Neuron (in vitro differentiated cells): ENCODE measurements around the gene ZNF211.

Experiments used
- H2AFZ ChIP-seq: one replicate; pipeline ENCODE4 v1.6.1; 2013; ENCODE audit warnings: low read depth, mild to moderate bottlenecking, inconsistent platforms, low read length, moderate library complexity
- H3K27me3 ChIP-seq: one replicate; pipeline ENCODE4 v1.6.1; 2013; ENCODE audit warnings: low read length; ENCODE audit not compliant: insufficient read depth
- H3K36me3 ChIP-seq: one replicate; pipeline ENCODE4 v1.6.1; 2013; ENCODE audit warnings: low read length; ENCODE audit not compliant: insufficient read depth
- H3K4me1 ChIP-seq: one replicate; pipeline ENCODE4 v1.6.1; 2013; ENCODE audit warnings: low read length; ENCODE audit not compliant: insufficient read depth
- H3K4me3 ChIP-seq: 2 replicates; pipeline ENCODE4 v1.5.1; 2013; ENCODE audit warnings: mild to moderate bottlenecking, low read length, moderate library complexity
- H3K9me3 ChIP-seq: one replicate; pipeline ENCODE4 v1.6.1; 2013; ENCODE audit warnings: low read length

ZNF211 gene

DNA sequence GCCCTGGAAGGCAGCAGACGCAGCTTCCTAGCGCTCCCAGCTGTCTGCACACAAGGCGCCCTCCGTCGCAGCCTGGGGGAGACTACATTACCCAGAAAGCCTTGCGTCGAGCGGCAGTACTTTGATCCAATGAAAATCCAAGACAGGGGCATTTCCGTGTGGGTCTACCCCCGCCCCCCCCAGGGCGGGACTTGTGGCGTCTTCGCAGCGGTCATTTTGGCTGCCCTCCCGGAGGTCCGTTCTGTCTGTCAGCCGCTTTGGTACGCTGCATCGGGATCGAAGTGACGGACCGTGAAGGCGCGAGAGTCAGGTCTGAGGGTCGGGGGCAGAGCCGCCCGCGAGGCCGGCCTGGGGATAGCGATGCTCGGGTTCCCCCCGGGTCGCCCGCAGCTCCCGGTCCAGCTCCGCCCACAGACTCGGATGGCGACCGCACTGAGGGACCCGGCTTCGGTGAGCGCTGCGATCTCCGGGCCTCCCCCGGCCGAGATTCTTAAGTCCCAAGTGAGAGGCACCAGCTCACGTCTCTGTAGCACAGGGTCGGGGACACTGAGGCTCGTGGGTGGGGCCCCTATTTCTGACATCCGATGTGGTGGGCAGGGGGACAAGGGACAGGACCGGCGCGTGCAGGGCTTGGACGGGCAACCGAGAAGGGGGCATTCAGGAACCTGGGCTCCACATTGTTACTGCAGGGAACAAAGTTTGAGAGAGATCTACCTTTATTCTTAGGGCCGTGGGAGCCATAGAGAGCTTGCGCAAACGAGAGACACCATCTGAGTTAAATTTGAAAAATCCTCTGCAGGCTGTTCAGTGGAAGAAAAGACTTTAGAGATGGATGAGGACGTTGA, at the start of gene ZNF211:
Gene ZNF211, plus strand, starts transcription at position 182 of the 845 bp plus-strand sequence. Its CDS starts 179 bp downstream, at position 361.
- no peaks in the 10 kb centered on the region for H3K27me3 ChIP-seq
- peak within 1 kb of the TSS; percentile 55 for H2AFZ ChIP-seq
- peaks cover 16% of the 10 kb centered on the region for H3K9me3 ChIP-seq
- peak within 1 kb of the TSS; percentile 76 for H3K4me3 ChIP-seq
- H3K4me1 ChIP-seq: peaks cover 10% of the 10 kb centered on the region
- peaks cover 45% of the 10 kb centered on the region for H3K36me3 ChIP-seq

- Histone ChIP-seq H3K36me3 (peaks cover 32% of the 10 kb centered on the region), H3K4me1 (peaks cover 11% of the 10 kb centered on the region), H3K27me3 (no peaks in the 10 kb centered on the region), H3K9me3 (peaks cover 35% of the 10 kb centered on the region), H2AFZ (peak within 1 kb of the TSS; percentile 59), H3K4me3 (peak within 1 kb of the TSS; percentile 93)
Observed at GRCh38 chr19:57583521-57584416, 49.2 kb upstream of the ZNF211 start, which contains the start of gene ZIK1. ZIK1 (plus strand) TSS chr19:57584145; CDS start chr19:57584357, 212 bp downstream.

DNA sequence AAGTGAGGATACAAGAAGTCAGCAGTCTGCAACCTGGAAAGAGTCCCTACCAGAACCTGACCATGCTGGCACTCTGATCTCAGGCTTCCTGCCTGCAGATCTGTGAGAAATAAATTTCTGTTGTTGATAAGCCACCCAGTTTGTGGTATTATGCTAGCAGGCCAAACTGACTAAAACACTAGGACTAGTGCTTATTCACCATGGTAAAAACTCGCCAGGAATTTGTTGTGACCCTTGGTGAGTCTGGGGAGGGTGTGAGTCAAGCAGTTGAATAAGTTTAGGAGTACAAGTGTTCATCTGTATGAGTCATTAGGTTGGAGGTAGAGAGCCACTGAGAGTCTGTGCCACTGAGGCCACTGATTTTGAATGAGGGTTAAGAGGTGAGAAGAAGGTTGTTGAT, 45.4 kb upstream of the ZNF211 start:
- peaks cover 71% of the 10 kb centered on the region for H3K9me3 ChIP-seq
- no peak overlapping the region for H3K4me3 ChIP-seq
- H2AFZ ChIP-seq: no peak overlapping the region
- no peaks in the 10 kb centered on the region for H3K27me3 ChIP-seq
- H3K36me3 ChIP-seq: peaks cover 68% of the 10 kb centered on the region
- peaks cover 11% of the 10 kb centered on the region for H3K4me1 ChIP-seq

- H3K9me3 ChIP-seq: peaks cover 3% of the 10 kb centered on the region
- peaks cover 16% of the 10 kb centered on the region for H3K4me1 ChIP-seq
- H2AFZ ChIP-seq: peak overlapping the region; percentile 86
- H3K4me3 ChIP-seq: peak overlapping the region; percentile 81
- H3K27me3 ChIP-seq: no peaks in the 10 kb centered on the region
- peaks cover 9% of the 10 kb centered on the region for H3K36me3 ChIP-seq
Observed at GRCh38 chr19:57599377-57599760, 33.6 kb upstream of the ZNF211 start.

- H3K4me1 ChIP-seq: peaks cover 16% of the 10 kb centered on the region
- H3K9me3 ChIP-seq: peaks cover 3% of the 10 kb centered on the region
- H2AFZ ChIP-seq: peak within 1 kb of the TSS; percentile 86
- H3K36me3 ChIP-seq: peaks cover 12% of the 10 kb centered on the region
- no peaks in the 10 kb centered on the region for H3K27me3 ChIP-seq
- H3K4me3 ChIP-seq: peak within 1 kb of the TSS; percentile 81
Observed at GRCh38 chr19:57599761-57600383, 33.1 kb upstream of the ZNF211 start, which contains the start of gene ZNF530. ZNF530 (plus strand) TSS chr19:57599885; CDS start chr19:57604346, 4,461 bp downstream.

GRCh38 chr19:57606931-57607330, 26.0 kb upstream of the ZNF211 start:
- no peaks in the 10 kb centered on the region for H3K27me3 ChIP-seq
- no peaks in the 10 kb centered on the region for H3K4me1 ChIP-seq
- H3K9me3 ChIP-seq: peaks cover 12% of the 10 kb centered on the region
- peaks cover 47% of the 10 kb centered on the region for H3K36me3 ChIP-seq
- no peak overlapping the region for H2AFZ ChIP-seq
- H3K4me3 ChIP-seq: no peak overlapping the region

DNA sequence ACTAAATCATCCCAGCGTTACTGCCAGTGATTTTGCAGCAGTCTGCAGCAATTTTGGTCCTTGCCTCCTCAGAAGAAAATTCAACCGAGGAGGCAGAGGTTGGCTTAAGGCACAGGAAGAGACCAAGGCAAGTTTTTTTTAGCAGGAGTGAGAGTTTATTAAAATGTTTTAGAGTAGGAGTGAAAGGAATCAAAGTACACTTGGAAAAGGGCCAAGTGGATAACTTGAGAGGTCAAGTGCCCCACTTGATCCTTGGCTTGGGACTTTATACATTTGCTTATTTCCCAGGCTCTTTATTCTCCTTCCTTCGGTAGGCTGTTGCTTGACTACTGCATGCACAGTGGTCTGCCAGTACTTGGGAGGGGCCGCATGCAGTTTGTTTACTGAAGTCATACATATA, 21.9 kb upstream of the ZNF211 start:
- Histone ChIP-seq H3K4me3 (no peak overlapping the region), H3K9me3 (peaks cover 20% of the 10 kb centered on the region), H3K4me1 (peaks cover 5% of the 10 kb centered on the region), H2AFZ (no peak overlapping the region), H3K36me3 (peaks cover 32% of the 10 kb centered on the region), H3K27me3 (no peaks in the 10 kb centered on the region)

- Histone ChIP-seq H2AFZ (peak within 1 kb of the TSS; percentile 22), H3K9me3 (peaks cover 44% of the 10 kb centered on the region), H3K4me3 (peak within 1 kb of the TSS; percentile 97), H3K27me3 (no peaks in the 10 kb centered on the region), H3K4me1 (peaks cover 5% of the 10 kb centered on the region), H3K36me3 (peaks cover 39% of the 10 kb centered on the region)
Observed at GRCh38 chr19:57613941-57614743, 18.8 kb upstream of the ZNF211 start, which contains the start of gene ZNF134. ZNF134 (plus strand) TSS chr19:57614242; CDS start chr19:57619469, 5,227 bp downstream.

DNA sequence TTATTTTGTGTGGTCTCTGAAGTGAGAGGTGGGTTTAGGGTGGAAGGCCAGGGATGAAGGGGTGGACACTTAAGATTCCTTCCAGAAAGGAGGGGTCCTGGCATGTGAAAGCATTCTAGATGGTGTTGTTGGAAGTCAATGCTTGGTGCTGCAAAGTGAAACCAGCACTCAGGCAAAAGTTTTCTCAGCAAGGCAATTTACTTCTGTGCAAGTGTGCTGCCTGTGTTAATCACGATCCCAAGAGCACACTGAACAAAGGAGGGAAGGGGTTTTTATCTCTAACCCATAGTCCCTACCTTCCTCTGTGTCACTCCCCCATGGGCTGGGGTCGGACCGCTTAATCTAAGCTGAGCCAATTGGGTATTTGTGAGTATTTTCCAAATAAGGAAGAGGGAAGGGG, 17.6 kb upstream of the ZNF211 start:
- H3K36me3 ChIP-seq: peaks cover 51% of the 10 kb centered on the region
- H3K9me3 ChIP-seq: peaks cover 54% of the 10 kb centered on the region
- no peak overlapping the region for H2AFZ ChIP-seq
- H3K4me3 ChIP-seq: peak overlapping the region; percentile 97
- H3K4me1 ChIP-seq: peaks cover 5% of the 10 kb centered on the region
- H3K27me3 ChIP-seq: no peaks in the 10 kb centered on the region

DNA sequence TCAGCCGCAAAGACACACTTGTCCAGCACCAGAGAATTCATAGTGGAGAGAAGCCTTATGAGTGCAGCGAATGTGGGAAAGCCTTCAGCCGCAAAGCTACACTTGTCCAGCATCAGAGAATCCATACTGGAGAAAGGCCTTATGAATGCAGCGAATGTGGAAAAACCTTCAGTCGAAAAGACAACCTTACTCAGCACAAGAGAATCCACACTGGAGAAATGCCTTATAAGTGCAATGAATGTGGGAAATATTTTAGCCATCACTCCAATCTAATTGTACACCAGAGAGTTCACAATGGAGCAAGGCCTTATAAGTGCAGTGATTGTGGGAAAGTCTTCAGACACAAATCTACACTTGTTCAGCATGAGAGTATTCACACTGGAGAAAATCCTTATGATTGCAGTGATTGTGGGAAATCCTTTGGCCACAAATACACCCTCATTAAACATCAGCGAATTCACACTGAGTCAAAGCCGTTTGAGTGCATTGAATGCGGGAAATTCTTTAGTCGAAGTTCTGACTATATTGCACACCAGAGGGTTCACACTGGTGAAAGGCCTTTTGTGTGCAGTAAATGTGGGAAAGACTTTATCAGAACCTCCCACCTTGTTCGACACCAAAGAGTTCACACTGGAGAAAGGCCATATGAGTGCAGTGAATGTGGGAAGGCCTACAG, 12.2 kb upstream of the ZNF211 start:
- H2AFZ ChIP-seq: no peak overlapping the region
- peaks cover 97% of the 10 kb centered on the region for H3K36me3 ChIP-seq
- H3K4me3 ChIP-seq: no peak overlapping the region
- no peaks in the 10 kb centered on the region for H3K27me3 ChIP-seq
- H3K4me1 ChIP-seq: no peaks in the 10 kb centered on the region
- peaks cover 89% of the 10 kb centered on the region for H3K9me3 ChIP-seq

DNA sequence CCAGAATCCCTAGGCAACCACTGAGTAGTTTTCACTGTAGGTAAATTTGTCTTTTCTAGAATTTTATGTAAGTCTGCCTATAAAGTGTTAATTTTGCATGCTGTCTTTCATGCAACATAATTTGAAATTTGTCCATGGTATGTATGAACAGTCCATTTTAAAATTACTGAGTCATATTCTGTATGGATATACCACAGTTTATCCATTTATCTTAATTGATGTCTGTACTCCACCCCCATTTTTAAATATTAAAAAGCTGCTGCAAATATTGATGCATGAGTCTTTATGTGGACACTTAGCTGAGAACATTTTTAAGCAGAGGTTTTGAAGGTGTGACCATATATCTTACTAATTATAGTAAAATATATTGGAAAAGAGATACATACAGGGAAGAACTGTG, 9.9 kb upstream of the ZNF211 start:
- no peaks in the 10 kb centered on the region for H3K27me3 ChIP-seq
- peaks cover 74% of the 10 kb centered on the region for H3K36me3 ChIP-seq
- H3K4me1 ChIP-seq: no peaks in the 10 kb centered on the region
- peaks cover 71% of the 10 kb centered on the region for H3K9me3 ChIP-seq
- no peak overlapping the region for H2AFZ ChIP-seq
- no peak overlapping the region for H3K4me3 ChIP-seq

DNA sequence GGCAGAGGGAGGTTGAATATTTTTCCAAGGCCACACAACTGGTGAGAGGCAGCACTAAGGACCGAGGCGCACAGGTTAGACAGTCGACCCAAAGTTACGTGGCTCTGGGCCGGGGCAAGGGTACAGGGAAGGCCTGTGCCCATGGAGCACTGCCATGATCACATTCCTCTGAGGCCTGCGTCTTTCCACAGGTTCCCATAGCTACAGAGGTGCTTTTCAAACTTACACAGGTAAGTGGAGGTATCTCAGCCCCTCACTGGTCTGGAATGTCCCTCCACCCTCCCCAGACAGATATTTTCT, 814 bp downstream of the ZNF211 start:
- Histone ChIP-seq H3K4me1 (peaks cover 10% of the 10 kb centered on the region), H3K27me3 (no peaks in the 10 kb centered on the region), H3K4me3 (peak overlapping the region; percentile 76), H3K9me3 (peaks cover 20% of the 10 kb centered on the region), H3K36me3 (peaks cover 45% of the 10 kb centered on the region), H2AFZ (peak overlapping the region; percentile 55)
